ENCODE results near the gene TTLL7. TPM values are rescaled to one million over a fixed set of nuclear protein-coding genes. Genes with fewer than 3 reads are reported as not detected.

The TTLL7 gene, protein sequence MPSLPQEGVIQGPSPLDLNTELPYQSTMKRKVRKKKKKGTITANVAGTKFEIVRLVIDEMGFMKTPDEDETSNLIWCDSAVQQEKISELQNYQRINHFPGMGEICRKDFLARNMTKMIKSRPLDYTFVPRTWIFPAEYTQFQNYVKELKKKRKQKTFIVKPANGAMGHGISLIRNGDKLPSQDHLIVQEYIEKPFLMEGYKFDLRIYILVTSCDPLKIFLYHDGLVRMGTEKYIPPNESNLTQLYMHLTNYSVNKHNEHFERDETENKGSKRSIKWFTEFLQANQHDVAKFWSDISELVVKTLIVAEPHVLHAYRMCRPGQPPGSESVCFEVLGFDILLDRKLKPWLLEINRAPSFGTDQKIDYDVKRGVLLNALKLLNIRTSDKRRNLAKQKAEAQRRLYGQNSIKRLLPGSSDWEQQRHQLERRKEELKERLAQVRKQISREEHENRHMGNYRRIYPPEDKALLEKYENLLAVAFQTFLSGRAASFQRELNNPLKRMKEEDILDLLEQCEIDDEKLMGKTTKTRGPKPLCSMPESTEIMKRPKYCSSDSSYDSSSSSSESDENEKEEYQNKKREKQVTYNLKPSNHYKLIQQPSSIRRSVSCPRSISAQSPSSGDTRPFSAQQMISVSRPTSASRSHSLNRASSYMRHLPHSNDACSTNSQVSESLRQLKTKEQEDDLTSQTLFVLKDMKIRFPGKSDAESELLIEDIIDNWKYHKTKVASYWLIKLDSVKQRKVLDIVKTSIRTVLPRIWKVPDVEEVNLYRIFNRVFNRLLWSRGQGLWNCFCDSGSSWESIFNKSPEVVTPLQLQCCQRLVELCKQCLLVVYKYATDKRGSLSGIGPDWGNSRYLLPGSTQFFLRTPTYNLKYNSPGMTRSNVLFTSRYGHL
- under 1 TPM; 0.05 to 0.57 (median 0.40) TPM for total RNA-seq

DNA sequence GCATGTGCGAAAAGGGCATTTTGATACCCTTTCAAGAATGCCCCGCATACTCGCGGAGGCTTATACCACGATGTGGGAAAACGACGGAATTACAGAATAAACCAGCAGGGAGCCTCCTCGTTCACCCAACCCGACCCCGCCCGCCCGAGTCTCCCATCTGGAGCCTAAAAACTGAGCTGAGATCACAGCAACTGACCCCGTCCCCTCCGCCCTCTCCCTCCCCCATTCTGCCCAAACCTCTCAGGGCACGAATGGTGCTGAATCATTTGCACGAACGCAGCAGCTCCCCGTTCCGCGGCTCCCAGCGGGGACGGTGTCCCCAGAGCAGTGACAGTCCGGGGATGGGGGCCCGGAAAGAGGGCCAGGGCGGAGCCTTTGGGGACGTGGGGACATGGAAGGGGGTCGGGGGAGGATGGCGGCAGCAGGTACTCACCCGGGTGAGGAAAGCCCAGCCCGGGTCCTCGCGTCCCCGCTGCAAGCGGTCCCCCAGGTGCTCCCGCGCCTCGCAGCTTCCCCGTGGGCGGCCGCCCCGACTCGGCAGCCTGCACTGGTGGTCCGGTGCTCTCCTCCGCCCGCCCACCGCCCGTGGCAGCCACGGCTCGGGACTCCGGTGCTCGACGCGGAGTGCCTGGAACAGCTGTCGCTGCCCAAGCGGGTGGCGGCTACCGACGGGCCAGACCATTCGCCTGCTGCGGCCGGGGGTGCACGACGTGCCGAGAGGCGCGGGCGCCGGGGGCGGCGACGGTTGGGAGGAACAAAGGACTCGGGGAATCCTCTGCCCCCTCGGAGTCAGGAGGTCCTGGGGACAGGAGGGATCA, at the start of gene TTLL7:
TSS of gene TTLL7 (minus strand) at position 635 of the 818 bp plus-strand sequence. CDS start 46,921 bp downstream, outside the sequence.
- H3K27me3 Mint-ChIP-seq (ENCODE audit: low read depth): peaks cover 64% of the 10 kb centered on the region
- H3K36me3 Mint-ChIP-seq (ENCODE audit: insufficient read depth): no peaks in the 10 kb centered on the region
- DNase-seq (peak; percentile 28), ATAC-seq (peak; percentile 79 to 80)
- peak within 1 kb of the TSS; percentile 78 for H3K4me3 Mint-ChIP-seq
- peaks cover 14% of the 10 kb centered on the region for H3K4me1 Mint-ChIP-seq (ENCODE audit: low read depth)
- H3K9me3 Mint-ChIP-seq: no peaks in the 10 kb centered on the region

DNA sequence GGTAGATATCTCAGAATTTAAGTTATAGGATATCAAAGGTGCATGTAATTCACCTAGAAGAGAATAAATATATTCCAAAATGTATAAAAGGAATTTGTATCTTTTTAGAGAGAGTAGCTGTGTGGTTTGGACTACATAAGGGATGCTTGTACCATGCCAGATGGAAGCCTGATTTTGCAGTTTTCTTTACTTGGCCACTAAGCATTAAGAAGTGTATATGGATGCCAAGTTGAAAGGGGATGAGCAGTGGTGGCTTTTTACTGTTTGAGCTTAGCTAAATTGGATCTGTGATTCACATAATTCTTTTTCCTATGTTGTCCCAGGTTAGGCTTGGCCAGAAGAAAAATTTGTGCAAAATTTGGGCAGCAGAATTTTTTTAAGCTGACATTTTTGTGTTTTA, 43.5 kb upstream of the TTLL7 start:
- Mint-ChIP-seq H3K9me3 (no peaks in the 10 kb centered on the region), H3K4me3 (no peak overlapping the region), H3K27me3 (ENCODE audit: low read depth) (peaks cover 7% of the 10 kb centered on the region), H3K4me1 (ENCODE audit: low read depth) (no peaks in the 10 kb centered on the region), H3K36me3 (ENCODE audit: insufficient read depth) (no peaks in the 10 kb centered on the region)
- no peak for ATAC-seq
- DNase-seq: no peak

DNA sequence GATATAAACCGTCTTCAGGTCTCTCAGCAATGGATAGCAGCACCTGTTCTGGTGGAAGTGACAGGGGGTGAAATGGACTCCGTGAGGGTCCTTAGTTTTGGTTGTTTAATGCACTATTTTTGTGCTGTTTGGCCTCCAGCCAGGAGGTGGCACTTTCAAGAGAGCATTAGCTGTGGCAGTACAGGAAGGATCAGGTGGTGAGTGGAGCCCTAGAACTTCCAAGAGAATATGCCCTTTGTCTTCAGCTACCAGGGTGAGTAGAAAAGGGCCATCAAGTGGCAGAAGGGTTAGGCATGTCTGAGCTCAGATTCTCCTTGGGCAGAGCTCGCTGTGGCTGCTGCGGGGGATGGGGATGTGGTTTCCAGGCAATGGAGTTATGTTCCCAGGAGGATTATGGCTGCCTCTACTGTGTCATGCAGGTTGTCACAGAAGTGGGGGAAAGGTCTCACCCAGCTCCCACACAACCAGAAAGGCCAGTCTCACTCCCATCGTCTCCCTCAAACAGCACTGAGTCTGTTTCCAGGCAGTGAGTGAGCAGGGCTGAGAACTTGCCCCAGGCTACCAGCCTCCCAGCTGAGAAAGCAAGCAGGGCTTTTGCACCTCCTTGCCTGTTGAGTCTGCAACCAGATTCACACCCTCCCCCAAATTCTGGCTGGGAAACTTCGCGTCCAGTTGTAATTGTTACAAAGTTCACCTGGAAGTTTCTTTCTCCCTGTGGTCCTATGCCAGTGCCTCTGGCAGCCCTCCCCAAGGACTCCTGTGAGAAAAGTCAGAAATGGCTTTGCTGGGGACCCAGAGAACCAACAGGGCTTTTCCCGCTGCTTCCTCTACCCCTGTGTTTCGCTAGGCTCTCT, 39.1 kb upstream of the TTLL7 start:
- H3K9me3 Mint-ChIP-seq: peaks cover 7% of the 10 kb centered on the region
- peaks cover 2% of the 10 kb centered on the region for H3K36me3 Mint-ChIP-seq (ENCODE audit: insufficient read depth)
- peaks cover 11% of the 10 kb centered on the region for H3K27me3 Mint-ChIP-seq (ENCODE audit: low read depth)
- no peak overlapping the region for H3K4me3 Mint-ChIP-seq
- no peak for DNase-seq
- no peak for ATAC-seq
- no peaks in the 10 kb centered on the region for H3K4me1 Mint-ChIP-seq (ENCODE audit: low read depth)

DNA sequence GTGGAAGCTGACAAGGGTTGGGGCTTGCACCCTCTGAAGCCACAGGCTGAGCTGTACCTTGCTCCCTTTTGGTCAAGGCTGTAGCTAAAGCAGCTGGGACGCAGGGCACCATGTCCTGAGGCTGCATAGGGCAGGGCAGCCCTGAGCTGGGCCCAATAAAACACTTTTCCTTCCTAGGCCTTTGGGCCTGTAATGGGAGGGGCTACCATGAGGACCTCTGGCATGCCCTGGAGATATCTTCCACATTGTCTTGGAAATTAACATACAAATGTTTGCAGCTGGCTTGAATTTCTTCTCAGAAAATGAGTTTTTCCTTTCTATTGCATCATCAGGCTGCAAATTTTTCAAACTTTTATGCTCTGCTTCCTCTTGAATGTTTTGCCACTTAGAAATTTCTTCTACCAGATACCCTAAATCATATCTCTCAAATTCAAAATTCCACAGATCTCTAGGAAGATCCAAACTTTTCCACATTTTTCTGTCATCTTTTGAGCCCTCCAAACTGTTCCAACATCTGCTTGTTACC, 32.9 kb upstream of the TTLL7 start:
- DNase-seq (no peak), ATAC-seq (no peak)
- Mint-ChIP-seq H3K4me3 (no peak overlapping the region), H3K27me3 (ENCODE audit: low read depth) (peaks cover 5% of the 10 kb centered on the region), H3K4me1 (ENCODE audit: low read depth) (no peaks in the 10 kb centered on the region), H3K36me3 (ENCODE audit: insufficient read depth) (peaks cover 2% of the 10 kb centered on the region), H3K9me3 (peaks cover 7% of the 10 kb centered on the region)

DNA sequence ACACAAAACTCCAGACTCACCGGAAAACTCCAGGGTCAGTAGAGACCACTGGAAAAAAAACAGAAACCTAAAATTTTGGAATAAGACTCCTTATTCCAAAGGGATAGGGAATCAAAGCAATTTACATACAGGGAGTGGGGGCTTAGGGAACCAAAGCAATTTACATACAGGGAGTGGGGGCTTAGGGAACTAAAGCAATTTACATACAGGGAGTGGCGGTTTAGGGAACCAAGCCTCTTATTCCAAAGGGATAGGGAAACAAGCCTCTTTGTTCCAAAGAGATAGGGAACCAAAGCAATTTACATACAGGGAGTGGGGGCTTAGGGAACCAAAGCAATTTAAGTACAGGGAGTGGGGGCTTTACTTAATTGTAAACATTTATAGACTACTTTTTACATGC, 28.4 kb upstream of the TTLL7 start:
- no peak for ATAC-seq
- H3K36me3 Mint-ChIP-seq (ENCODE audit: insufficient read depth): no peaks in the 10 kb centered on the region
- no peak overlapping the region for H3K4me3 Mint-ChIP-seq

DNA sequence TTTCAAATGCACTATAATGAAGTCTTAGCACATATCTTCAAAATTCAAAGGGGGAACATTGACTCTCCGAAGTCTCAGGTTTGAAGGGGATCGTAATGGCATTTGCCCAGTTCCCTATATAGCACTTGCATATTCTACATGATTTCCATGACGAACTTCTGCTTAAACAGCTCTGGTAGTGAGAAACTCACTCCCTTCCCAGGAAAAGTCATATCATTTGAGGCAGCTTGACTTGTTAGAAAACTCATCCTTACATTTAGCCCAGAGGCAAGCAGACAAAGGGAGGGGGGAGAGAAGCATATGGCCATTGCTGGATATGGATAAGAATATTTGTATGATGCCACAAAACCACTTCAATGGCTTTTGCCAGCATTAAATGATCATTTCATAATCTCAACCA, 27.0 kb upstream of the TTLL7 start:
- H3K27me3 Mint-ChIP-seq (ENCODE audit: low read depth): peaks cover 9% of the 10 kb centered on the region
- ATAC-seq (no peak), DNase-seq (no peak)
- no peaks in the 10 kb centered on the region for H3K9me3 Mint-ChIP-seq
- no peaks in the 10 kb centered on the region for H3K36me3 Mint-ChIP-seq (ENCODE audit: insufficient read depth)
- H3K4me1 Mint-ChIP-seq (ENCODE audit: low read depth): no peaks in the 10 kb centered on the region
- H3K4me3 Mint-ChIP-seq: no peak overlapping the region

More for the DNA sequence above, 28.4 kb upstream of the TTLL7 start:
- no peaks in the 10 kb centered on the region for H3K4me1 Mint-ChIP-seq (ENCODE audit: low read depth)
- H3K27me3 Mint-ChIP-seq (ENCODE audit: low read depth): peaks cover 9% of the 10 kb centered on the region
- DNase-seq: no peak
- H3K9me3 Mint-ChIP-seq: no peaks in the 10 kb centered on the region

DNA sequence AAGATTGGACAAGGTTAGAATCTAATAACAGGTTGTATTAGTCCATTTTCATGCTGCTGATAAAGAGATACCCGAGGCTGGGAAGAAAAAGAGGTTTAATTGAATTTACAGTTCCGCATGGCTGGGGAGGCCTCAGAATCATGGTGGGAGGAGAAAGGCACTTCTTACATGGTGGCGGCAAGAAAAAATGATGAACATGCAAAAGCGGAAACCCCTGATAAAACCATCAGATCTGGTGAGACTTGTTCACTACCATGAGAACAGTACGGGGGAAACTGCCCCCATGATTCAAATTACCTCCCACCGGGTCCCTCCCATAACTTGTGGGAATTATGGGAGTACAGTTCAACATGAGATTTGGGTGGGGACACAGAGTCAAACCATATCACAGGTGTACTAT, 22.9 kb upstream of the TTLL7 start:
- ATAC-seq (no peak), DNase-seq (no peak)
- no peaks in the 10 kb centered on the region for H3K4me1 Mint-ChIP-seq (ENCODE audit: low read depth)
- peaks cover 6% of the 10 kb centered on the region for H3K27me3 Mint-ChIP-seq (ENCODE audit: low read depth)
- no peaks in the 10 kb centered on the region for H3K36me3 Mint-ChIP-seq (ENCODE audit: insufficient read depth)
- no peaks in the 10 kb centered on the region for H3K9me3 Mint-ChIP-seq
- no peak overlapping the region for H3K4me3 Mint-ChIP-seq

DNA sequence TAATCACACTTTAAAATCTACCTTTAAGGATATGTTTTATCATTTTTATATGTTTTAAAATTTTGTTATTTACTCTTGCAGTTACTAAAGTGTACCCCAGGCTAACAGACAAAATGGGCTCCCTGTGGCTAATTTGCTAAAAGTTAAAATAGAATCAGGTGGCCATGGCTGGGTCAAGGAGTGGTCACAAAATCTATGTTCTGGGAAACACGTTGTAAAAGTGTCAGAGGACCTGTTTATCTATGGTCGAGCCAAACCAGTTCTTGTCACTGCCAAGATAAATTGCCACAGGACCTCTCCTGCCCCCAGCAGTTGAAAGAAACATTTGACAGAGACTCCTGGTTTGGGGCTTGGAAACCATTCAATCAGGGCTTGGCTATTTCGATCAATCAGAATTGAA, 21.2 kb upstream of the TTLL7 start:
- Mint-ChIP-seq H3K9me3 (no peaks in the 10 kb centered on the region), H3K4me3 (no peak overlapping the region), H3K27me3 (ENCODE audit: low read depth) (no peaks in the 10 kb centered on the region), H3K36me3 (ENCODE audit: insufficient read depth) (no peaks in the 10 kb centered on the region), H3K4me1 (ENCODE audit: low read depth) (no peaks in the 10 kb centered on the region)
- DNase-seq: no peak
- ATAC-seq: no peak

DNA sequence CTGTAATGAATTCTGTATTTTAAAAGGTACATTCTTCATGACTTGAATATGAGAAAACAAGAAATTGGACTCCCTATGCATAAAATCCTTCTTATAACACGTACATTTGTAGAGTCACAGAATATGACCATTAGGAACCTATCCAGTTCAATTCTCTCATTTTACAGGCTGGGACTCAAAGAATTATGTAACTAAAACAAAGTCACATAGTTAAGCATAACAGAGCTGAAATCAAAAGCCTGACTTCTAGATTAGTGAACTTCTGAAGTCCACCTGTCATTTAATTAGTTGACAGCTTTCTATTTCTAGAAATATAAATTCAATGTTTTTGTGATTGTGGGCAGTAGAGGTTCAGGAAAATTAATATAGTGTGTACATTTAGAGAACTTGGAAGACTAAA, 20.3 kb upstream of the TTLL7 start:
- no peak for ATAC-seq

DNA sequence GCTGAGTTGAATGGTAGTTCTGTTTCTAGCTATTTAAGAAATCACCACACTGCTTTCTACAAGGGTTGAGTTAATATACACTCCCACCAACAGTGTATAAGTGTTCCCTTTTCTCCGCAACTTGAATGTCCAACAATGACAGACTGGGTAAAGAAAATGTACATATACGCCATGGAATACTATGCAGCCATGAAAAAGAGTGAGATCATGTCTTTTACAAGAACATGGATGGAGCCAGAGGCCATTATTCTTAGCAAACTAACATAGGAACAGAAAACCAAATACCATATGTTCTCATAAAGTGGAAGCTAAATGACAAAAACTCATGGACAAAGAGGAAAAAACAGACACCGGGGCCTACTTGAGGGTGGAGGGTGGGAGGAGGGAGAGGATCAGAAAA, 14.8 kb upstream of the TTLL7 start:
- no peak for ATAC-seq
- Mint-ChIP-seq H3K4me3 (no peak overlapping the region), H3K9me3 (no peaks in the 10 kb centered on the region), H3K27me3 (ENCODE audit: low read depth) (peaks cover 11% of the 10 kb centered on the region), H3K36me3 (ENCODE audit: insufficient read depth) (no peaks in the 10 kb centered on the region), H3K4me1 (ENCODE audit: low read depth) (no peaks in the 10 kb centered on the region)
- DNase-seq: no peak

More for the DNA sequence above, 20.3 kb upstream of the TTLL7 start:
- H3K4me1 Mint-ChIP-seq (ENCODE audit: low read depth): no peaks in the 10 kb centered on the region
- H3K9me3 Mint-ChIP-seq: no peaks in the 10 kb centered on the region
- no peaks in the 10 kb centered on the region for H3K36me3 Mint-ChIP-seq (ENCODE audit: insufficient read depth)
- DNase-seq: no peak
- H3K4me3 Mint-ChIP-seq: no peak overlapping the region
- no peaks in the 10 kb centered on the region for H3K27me3 Mint-ChIP-seq (ENCODE audit: low read depth)

DNA sequence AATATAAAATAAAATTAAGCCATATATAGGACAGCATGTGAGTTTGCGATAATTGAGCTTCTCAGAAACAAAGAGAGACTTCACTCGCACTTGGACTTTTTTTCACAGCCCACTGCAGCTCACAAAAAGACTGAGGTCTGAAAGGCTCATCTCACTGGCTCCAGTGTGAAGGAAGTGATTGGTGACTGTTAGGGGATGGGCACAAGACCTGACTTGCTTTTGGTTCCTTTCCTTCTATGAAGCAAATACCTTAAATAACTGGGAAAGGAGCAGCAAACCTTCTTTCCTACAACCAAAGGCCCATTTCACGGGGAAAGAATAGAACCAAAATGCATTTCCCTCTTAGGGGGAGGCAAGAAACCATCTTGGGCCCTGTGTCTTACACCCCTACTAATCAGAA, 13.1 kb upstream of the TTLL7 start:
- Mint-ChIP-seq H3K9me3 (no peaks in the 10 kb centered on the region), H3K36me3 (ENCODE audit: insufficient read depth) (no peaks in the 10 kb centered on the region), H3K27me3 (ENCODE audit: low read depth) (peaks cover 22% of the 10 kb centered on the region), H3K4me3 (no peak overlapping the region), H3K4me1 (ENCODE audit: low read depth) (no peaks in the 10 kb centered on the region)
- ATAC-seq (no peak), DNase-seq (no peak)

DNA sequence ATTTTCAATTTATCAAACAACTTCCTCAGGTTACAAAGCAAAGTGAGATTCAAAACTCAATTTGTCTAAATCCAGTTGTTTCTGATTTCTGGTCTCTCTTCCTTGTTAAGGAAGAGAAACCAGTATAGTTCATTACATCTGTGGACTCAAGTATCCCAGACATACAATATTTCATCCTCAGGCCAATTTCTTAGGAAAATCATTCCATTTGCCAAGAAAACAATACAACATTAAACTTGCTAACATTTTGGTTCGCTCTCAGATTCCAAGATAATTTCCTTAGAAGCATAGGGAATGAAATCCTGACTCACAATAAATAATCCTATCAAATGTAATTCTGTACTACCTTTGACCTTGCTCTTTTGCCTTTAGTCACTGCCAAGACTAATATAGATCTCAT, 11.2 kb upstream of the TTLL7 start:
- H3K4me3 Mint-ChIP-seq: no peak overlapping the region
- no peak for ATAC-seq
- no peaks in the 10 kb centered on the region for H3K9me3 Mint-ChIP-seq
- DNase-seq: no peak
- H3K36me3 Mint-ChIP-seq (ENCODE audit: insufficient read depth): no peaks in the 10 kb centered on the region
- no peaks in the 10 kb centered on the region for H3K4me1 Mint-ChIP-seq (ENCODE audit: low read depth)
- H3K27me3 Mint-ChIP-seq (ENCODE audit: low read depth): peaks cover 28% of the 10 kb centered on the region

DNA sequence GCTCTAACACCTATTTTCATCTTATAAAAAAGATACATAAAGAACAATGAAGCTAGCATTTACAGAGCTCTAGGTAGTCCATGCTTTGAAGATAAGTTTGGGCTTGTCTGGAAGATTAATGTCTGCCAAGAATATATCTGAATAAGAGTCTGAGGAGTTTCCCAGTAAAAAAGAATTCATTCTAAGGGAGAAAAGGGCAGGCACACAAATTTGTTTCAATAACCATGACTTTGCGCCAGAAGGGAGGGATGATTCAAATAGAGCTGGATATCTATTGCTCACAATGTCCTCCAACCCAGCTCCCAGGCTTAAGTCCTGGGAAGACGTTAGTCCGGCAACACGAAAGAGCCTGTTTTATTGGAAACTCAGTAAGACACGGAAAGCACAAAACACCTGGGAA, 9.7 kb upstream of the TTLL7 start:
- no peak for ATAC-seq
- H3K27me3 Mint-ChIP-seq (ENCODE audit: low read depth): peaks cover 42% of the 10 kb centered on the region
- H3K36me3 Mint-ChIP-seq (ENCODE audit: insufficient read depth): no peaks in the 10 kb centered on the region
- no peaks in the 10 kb centered on the region for H3K4me1 Mint-ChIP-seq (ENCODE audit: low read depth)
- H3K4me3 Mint-ChIP-seq: no peak overlapping the region
- no peaks in the 10 kb centered on the region for H3K9me3 Mint-ChIP-seq
- no peak for DNase-seq
